Measurements from ENCODE around the gene KDM5C. TPM values are rescaled to one million over a fixed set of nuclear protein-coding genes. Genes with fewer than 3 reads are reported as not detected.

KDM5C gene
- total and polyA plus RNA-seq, 2 of the 8 experiments (the other 6 are each of a cell fraction or from before 2014, with no cell fraction given), result 42.4 to 82.2 TPM

DNA sequence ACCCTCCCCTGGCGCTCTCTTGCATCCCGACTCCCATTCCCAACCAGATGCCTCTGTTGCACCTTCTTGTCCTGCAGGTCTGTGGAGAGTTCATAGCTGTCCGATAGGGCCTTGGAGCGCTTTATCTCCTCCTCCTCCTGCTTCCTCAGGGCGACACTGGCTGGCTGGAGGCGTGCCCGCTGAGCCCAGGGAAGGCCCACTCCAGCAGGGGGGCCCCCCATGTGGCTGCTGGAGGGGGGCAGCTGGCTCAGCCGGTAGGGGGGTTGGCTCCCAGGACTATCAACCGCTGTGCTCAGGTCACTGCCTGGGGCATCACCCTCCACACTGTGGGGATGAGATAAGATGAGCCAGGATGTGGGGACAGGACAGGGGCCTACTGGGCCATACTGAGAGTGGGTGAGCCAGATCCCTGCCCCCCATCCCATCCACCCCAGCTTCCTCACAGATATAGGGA lies 30.8 kb upstream of the KDM5C start (continued):
- TF ChIP-seq, protein P1, sequence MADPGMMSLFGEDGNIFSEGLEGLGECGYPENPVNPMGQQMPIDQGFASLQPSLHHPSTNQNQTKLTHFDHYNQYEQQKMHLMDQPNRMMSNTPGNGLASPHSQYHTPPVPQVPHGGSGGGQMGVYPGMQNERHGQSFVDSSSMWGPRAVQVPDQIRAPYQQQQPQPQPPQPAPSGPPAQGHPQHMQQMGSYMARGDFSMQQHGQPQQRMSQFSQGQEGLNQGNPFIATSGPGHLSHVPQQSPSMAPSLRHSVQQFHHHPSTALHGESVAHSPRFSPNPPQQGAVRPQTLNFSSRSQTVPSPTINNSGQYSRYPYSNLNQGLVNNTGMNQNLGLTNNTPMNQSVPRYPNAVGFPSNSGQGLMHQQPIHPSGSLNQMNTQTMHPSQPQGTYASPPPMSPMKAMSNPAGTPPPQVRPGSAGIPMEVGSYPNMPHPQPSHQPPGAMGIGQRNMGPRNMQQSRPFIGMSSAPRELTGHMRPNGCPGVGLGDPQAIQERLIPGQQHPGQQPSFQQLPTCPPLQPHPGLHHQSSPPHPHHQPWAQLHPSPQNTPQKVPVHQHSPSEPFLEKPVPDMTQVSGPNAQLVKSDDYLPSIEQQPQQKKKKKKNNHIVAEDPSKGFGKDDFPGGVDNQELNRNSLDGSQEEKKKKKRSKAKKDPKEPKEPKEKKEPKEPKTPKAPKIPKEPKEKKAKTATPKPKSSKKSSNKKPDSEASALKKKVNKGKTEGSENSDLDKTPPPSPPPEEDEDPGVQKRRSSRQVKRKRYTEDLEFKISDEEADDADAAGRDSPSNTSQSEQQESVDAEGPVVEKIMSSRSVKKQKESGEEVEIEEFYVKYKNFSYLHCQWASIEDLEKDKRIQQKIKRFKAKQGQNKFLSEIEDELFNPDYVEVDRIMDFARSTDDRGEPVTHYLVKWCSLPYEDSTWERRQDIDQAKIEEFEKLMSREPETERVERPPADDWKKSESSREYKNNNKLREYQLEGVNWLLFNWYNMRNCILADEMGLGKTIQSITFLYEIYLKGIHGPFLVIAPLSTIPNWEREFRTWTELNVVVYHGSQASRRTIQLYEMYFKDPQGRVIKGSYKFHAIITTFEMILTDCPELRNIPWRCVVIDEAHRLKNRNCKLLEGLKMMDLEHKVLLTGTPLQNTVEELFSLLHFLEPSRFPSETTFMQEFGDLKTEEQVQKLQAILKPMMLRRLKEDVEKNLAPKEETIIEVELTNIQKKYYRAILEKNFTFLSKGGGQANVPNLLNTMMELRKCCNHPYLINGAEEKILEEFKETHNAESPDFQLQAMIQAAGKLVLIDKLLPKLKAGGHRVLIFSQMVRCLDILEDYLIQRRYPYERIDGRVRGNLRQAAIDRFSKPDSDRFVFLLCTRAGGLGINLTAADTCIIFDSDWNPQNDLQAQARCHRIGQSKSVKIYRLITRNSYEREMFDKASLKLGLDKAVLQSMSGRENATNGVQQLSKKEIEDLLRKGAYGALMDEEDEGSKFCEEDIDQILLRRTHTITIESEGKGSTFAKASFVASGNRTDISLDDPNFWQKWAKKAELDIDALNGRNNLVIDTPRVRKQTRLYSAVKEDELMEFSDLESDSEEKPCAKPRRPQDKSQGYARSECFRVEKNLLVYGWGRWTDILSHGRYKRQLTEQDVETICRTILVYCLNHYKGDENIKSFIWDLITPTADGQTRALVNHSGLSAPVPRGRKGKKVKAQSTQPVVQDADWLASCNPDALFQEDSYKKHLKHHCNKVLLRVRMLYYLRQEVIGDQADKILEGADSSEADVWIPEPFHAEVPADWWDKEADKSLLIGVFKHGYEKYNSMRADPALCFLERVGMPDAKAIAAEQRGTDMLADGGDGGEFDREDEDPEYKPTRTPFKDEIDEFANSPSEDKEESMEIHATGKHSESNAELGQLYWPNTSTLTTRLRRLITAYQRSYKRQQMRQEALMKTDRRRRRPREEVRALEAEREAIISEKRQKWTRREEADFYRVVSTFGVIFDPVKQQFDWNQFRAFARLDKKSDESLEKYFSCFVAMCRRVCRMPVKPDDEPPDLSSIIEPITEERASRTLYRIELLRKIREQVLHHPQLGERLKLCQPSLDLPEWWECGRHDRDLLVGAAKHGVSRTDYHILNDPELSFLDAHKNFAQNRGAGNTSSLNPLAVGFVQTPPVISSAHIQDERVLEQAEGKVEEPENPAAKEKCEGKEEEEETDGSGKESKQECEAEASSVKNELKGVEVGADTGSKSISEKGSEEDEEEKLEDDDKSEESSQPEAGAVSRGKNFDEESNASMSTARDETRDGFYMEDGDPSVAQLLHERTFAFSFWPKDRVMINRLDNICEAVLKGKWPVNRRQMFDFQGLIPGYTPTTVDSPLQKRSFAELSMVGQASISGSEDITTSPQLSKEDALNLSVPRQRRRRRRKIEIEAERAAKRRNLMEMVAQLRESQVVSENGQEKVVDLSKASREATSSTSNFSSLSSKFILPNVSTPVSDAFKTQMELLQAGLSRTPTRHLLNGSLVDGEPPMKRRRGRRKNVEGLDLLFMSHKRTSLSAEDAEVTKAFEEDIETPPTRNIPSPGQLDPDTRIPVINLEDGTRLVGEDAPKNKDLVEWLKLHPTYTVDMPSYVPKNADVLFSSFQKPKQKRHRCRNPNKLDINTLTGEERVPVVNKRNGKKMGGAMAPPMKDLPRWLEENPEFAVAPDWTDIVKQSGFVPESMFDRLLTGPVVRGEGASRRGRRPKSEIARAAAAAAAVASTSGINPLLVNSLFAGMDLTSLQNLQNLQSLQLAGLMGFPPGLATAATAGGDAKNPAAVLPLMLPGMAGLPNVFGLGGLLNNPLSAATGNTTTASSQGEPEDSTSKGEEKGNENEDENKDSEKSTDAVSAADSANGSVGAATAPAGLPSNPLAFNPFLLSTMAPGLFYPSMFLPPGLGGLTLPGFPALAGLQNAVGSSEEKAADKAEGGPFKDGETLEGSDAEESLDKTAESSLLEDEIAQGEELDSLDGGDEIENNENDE (IDR thresholded peaks at IDR 0.05; ENCODE audit: insufficient replicate concordance, low read length), result no peak
- TF ChIP-seq HDAC6 (IDR thresholded peaks at IDR 0.05; ENCODE audit: low read depth, low read length), result no peak
- TF ChIP-seq, protein P2, sequence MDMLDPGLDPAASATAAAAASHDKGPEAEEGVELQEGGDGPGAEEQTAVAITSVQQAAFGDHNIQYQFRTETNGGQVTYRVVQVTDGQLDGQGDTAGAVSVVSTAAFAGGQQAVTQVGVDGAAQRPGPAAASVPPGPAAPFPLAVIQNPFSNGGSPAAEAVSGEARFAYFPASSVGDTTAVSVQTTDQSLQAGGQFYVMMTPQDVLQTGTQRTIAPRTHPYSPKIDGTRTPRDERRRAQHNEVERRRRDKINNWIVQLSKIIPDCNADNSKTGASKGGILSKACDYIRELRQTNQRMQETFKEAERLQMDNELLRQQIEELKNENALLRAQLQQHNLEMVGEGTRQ (IDR thresholded peaks at IDR 0.05; ENCODE audit: low read length), result no peak
- TF ChIP-seq, protein P3, sequence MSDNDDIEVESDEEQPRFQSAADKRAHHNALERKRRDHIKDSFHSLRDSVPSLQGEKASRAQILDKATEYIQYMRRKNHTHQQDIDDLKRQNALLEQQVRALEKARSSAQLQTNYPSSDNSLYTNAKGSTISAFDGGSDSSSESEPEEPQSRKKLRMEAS (IDR thresholded peaks at IDR 0.05), result no peak
- TF ChIP-seq HDAC2 (IDR thresholded peaks at IDR 0.05; ENCODE audit: borderline replicate concordance in 1 of 2, low read depth in 2 of 2, low read length in 2 of 2), result no peak
- no peak for TF ChIP-seq SRF (IDR thresholded peaks at IDR 0.05; ENCODE audit: low read depth, low read length)
- no peak for TF ChIP-seq CEBPB (IDR thresholded peaks at IDR 0.05; ENCODE audit: low read depth, low read length)
- TF ChIP-seq EP300 (IDR thresholded peaks at IDR 0.05; ENCODE audit: borderline replicate concordance in 1 of 2, low read depth in 2 of 2, low read length in 2 of 2), result no peak
- TF ChIP-seq RXRA (IDR thresholded peaks at IDR 0.05; ENCODE audit: insufficient read depth, low read depth, low read length), result no peak
- TF ChIP-seq SP2 (IDR thresholded peaks at IDR 0.05; ENCODE audit: low read length), result no peak

Data from H1 (cell line).